ENCODE results near the gene SPINT4. TPM values are rescaled to one million over a fixed set of nuclear protein-coding genes. Genes with fewer than 3 reads are reported as not detected.

Gene SPINT4
- total and polyA plus RNA-seq, 2 experiments from 2014 or later: not detected

GRCh38 chr20:45771182-45771759, 49.1 kb downstream of the SPINT4 start:
- in situ Hi-C loops (cut with MboI): loop anchor here (10.0 to 25.0 kb wide), 3 partner anchors 209 to 466 kb away; partner anchors contain the start of genes MATN4, RBPJL and WFDC2
- Histone ChIP-seq H2AFZ (peak overlapping the region; percentile 95), H4K20me1 (ENCODE audit: insufficient read depth) (no peaks in the 10 kb centered on the region), H3K4me1 (ENCODE audit: insufficient read depth) (peaks cover 6% of the 10 kb centered on the region), H3K79me2 (ENCODE audit: insufficient read depth) (no peaks in the 10 kb centered on the region), H3K27me3 (replicated peaks; ENCODE audit: insufficient read depth) (no peaks in the 10 kb centered on the region), H3F3A (ENCODE audit: insufficient read depth) (no peaks in the 10 kb centered on the region), H3K9me3 (ENCODE audit: low read depth) (no peaks in the 10 kb centered on the region), H3K4me2 (ENCODE audit: unreplicated experiment) (peak overlapping the region; percentile 72), H3K9ac (peak overlapping the region; percentile 43; the same call in 1 of the 2 replicates), H3K4me3 (no peak overlapping the region), H3K9me2 (ENCODE audit: insufficient read depth) (no peaks in the 10 kb centered on the region), H3K27ac (no peak overlapping the region), H3K36me3 (ENCODE audit: low read depth) (no peaks in the 10 kb centered on the region)
- DNase-seq: peak; percentile 74
- TF ChIP-seq EZH2 (IDR thresholded peaks at IDR 0.05; ENCODE audit: insufficient read depth, poor library complexity, severe bottlenecking) (no peak), EZH2phosphoT487 (IDR thresholded peaks at IDR 0.05; ENCODE audit: insufficient read depth, low read depth) (no peak)
- WGBS, 2 experiments (ENCODE audit: low coverage in 1 of 2, low lambda C conversion rate in 2 of 2, missing lambda C conversion rate in 2 of 2): 17 to 23% methylated on average over 5 of the region's 5 CpGs

GRCh38 chr20:45772693-45773092, 50.5 kb downstream of the SPINT4 start:
- WGBS, 2 experiments (ENCODE audit: low coverage in 1 of 2, low lambda C conversion rate in 2 of 2, missing lambda C conversion rate in 2 of 2): 21 to 24% methylated on average over 3 of the region's 3 CpGs
- H3K36me3 ChIP-seq (ENCODE audit: low read depth): no peaks in the 10 kb centered on the region
- H3K27me3 ChIP-seq (replicated peaks; ENCODE audit: insufficient read depth): no peaks in the 10 kb centered on the region
- H4K20me1 ChIP-seq (ENCODE audit: insufficient read depth): no peaks in the 10 kb centered on the region
- no peak for DNase-seq
- H3K9me3 ChIP-seq (ENCODE audit: low read depth): no peaks in the 10 kb centered on the region
- peaks cover 6% of the 10 kb centered on the region for H3K4me1 ChIP-seq (ENCODE audit: insufficient read depth)
- H3K4me3 ChIP-seq: no peak overlapping the region
- no peaks in the 10 kb centered on the region for H3K9me2 ChIP-seq (ENCODE audit: insufficient read depth)
- H2AFZ ChIP-seq: peak overlapping the region; percentile 37; the same call in 1 of the 2 replicates
- no peak overlapping the region for H3K9ac ChIP-seq
- TF ChIP-seq EZH2phosphoT487 (IDR thresholded peaks at IDR 0.05; ENCODE audit: insufficient read depth, low read depth) (no peak), EZH2 (IDR thresholded peaks at IDR 0.05; ENCODE audit: insufficient read depth, poor library complexity, severe bottlenecking) (no peak)
- H3K27ac ChIP-seq: no peak overlapping the region
- in situ Hi-C loops (cut with MboI): loop anchor here (10.0 to 25.0 kb wide), 3 partner anchors 210 to 468 kb away; partner anchors contain the start of genes MATN4, RBPJL and WFDC2
- no peaks in the 10 kb centered on the region for H3K79me2 ChIP-seq (ENCODE audit: insufficient read depth)
- no peak overlapping the region for H3K4me2 ChIP-seq (ENCODE audit: unreplicated experiment)
- H3F3A ChIP-seq (ENCODE audit: insufficient read depth): no peaks in the 10 kb centered on the region

DNA sequence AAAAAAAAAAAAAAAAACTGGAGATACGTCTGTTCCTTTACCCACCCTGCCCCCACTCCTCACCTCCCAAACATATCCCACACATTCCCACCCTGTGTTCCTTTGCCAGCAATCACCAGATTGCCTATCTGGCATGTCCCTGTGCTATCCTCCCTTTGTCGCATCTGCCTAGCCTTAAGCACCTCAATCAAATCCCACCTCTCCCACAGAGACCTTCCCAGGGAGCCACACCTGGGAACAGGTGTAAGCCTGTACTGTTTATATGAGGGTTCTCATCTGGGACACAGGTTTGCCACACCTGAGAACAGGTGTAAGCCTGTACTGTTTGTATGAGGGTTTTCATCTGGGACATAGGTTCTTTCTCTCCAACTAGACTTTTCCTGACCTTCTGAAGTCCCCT, 52.8 kb downstream of the SPINT4 start:
- TF ChIP-seq EZH2 (IDR thresholded peaks at IDR 0.05; ENCODE audit: insufficient read depth, poor library complexity, severe bottlenecking) (no peak), EZH2phosphoT487 (IDR thresholded peaks at IDR 0.05; ENCODE audit: insufficient read depth, low read depth) (no peak)
- no peak for DNase-seq

DNA sequence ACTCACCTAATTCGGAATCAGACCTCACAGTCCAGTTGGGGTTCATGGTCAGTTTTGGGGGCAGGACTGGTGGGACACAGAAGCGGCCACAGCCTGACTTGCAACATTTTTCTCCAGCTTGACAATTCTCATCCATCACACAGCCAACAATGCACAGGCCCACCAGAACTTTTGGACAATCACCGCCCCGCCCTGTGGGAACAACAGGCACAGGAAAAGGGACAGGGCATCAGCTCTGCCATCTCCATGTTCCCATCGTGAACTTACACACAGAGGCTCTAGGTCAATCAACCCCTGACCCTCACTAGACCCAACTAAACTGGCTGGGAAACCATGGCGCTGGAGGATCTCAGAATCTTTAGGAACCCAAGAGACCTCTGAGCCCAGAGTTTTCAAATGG, 53.3 kb downstream of the SPINT4 start:
- TF ChIP-seq EZH2phosphoT487 (IDR thresholded peaks at IDR 0.05; ENCODE audit: insufficient read depth, low read depth) (no peak), EZH2 (IDR thresholded peaks at IDR 0.05; ENCODE audit: insufficient read depth, poor library complexity, severe bottlenecking) (no peak)
- Histone ChIP-seq H3K27me3 (replicated peaks; ENCODE audit: insufficient read depth) (no peaks in the 10 kb centered on the region), H3K27ac (no peak overlapping the region), H3K36me3 (ENCODE audit: low read depth) (no peaks in the 10 kb centered on the region), H3K4me3 (no peak overlapping the region), H3K4me2 (ENCODE audit: unreplicated experiment) (no peak overlapping the region), H2AFZ (no peak overlapping the region), H4K20me1 (ENCODE audit: insufficient read depth) (no peaks in the 10 kb centered on the region), H3K4me1 (ENCODE audit: insufficient read depth) (peaks cover 30% of the 10 kb centered on the region), H3K9me3 (ENCODE audit: low read depth) (no peaks in the 10 kb centered on the region), H3K9me2 (ENCODE audit: insufficient read depth) (no peaks in the 10 kb centered on the region), H3K79me2 (ENCODE audit: insufficient read depth) (no peaks in the 10 kb centered on the region), H3F3A (ENCODE audit: insufficient read depth) (peaks cover 22% of the 10 kb centered on the region), H3K9ac (no peak overlapping the region)
- WGBS, 2 experiments (ENCODE audit: low coverage in 1 of 2, low lambda C conversion rate in 2 of 2, missing lambda C conversion rate in 2 of 2): 91 to 93% methylated on average over 6 of the region's 6 CpGs
- in situ Hi-C loops (cut with MboI): loop anchor here (10.0 to 25.0 kb wide), 2 partner anchors 471 to 763 kb away; partner anchors contain the start of genes MATN4 and RBPJL
- no peak for DNase-seq

More for the DNA sequence above, 52.8 kb downstream of the SPINT4 start:
- 60 to 64% methylated on average over 2 of the region's 2 CpGs for WGBS, 2 experiments (ENCODE audit: low coverage in 1 of 2, low lambda C conversion rate in 2 of 2, missing lambda C conversion rate in 2 of 2)
- Histone ChIP-seq H4K20me1 (ENCODE audit: insufficient read depth) (no peaks in the 10 kb centered on the region), H3K4me2 (ENCODE audit: unreplicated experiment) (no peak overlapping the region), H3K79me2 (ENCODE audit: insufficient read depth) (no peaks in the 10 kb centered on the region), H3K9me2 (ENCODE audit: insufficient read depth) (no peaks in the 10 kb centered on the region), H3K27me3 (replicated peaks; ENCODE audit: insufficient read depth) (no peaks in the 10 kb centered on the region), H3F3A (ENCODE audit: insufficient read depth) (peaks cover 17% of the 10 kb centered on the region), H3K36me3 (ENCODE audit: low read depth) (no peaks in the 10 kb centered on the region), H3K9ac (no peak overlapping the region), H3K4me1 (ENCODE audit: insufficient read depth) (peaks cover 25% of the 10 kb centered on the region), H3K27ac (no peak overlapping the region), H2AFZ (no peak overlapping the region), H3K9me3 (ENCODE audit: low read depth) (no peaks in the 10 kb centered on the region), H3K4me3 (no peak overlapping the region)
- in situ Hi-C loops (cut with MboI): loop anchor here (10.0 to 25.0 kb wide), 4 partner anchors 213 to 763 kb away; partner anchors contain the start of genes MATN4, RBPJL and WFDC2

Small RNAs within 50 kb of the gene (microRNA-seq; reads per million reads assigned to microRNA genes)
- 7.2 reads per million, percentile 11 among the genes with 10 or more reads in this experiment for gene MIR3617 (ENCODE audit: borderline number of aligned reads)

Small RNAs within 50 kb of the gene (small RNA-seq; reads per million reads assigned to genes)
- gene MIR3617 (ENCODE audit: low read depth, low replicate concordance) (not detected), gene SPINT5P (ENCODE audit: low read depth, low replicate concordance) (not detected)

Other genes starting within 250 kb of the SPINT4 start
- gene SPINT3, start 206.7 kb upstream of the SPINT4 start, total RNA-seq (2014; rRNA removed; shearing (Covaris generic)): not detected in 2 replicates
- gene SPINT3, start 206.7 kb upstream of the SPINT4 start, polyA plus RNA-seq (2016; fragmentation: Nextera tagmentation; extraction: Ambion mirVana): not detected in 2 replicates
- gene WFDC6, start 182.9 kb upstream of the SPINT4 start, total RNA-seq (2014; rRNA removed; shearing (Covaris generic)): not detected in 2 replicates
- not detected in 2 replicates for gene WFDC6, start 182.9 kb upstream of the SPINT4 start, polyA plus RNA-seq (2016; fragmentation: Nextera tagmentation; extraction: Ambion mirVana)
- gene EPPIN, start 174.9 kb upstream of the SPINT4 start, total RNA-seq (2014; rRNA removed; shearing (Covaris generic)): not detected in 2 replicates
- gene EPPIN, start 174.9 kb upstream of the SPINT4 start, polyA plus RNA-seq (2016; fragmentation: Nextera tagmentation; extraction: Ambion mirVana): not detected in 2 replicates
- not detected in 2 replicates for gene WFDC8, start 143.1 kb upstream of the SPINT4 start, total RNA-seq (2014; rRNA removed; shearing (Covaris generic))
- gene WFDC8, start 143.1 kb upstream of the SPINT4 start, polyA plus RNA-seq (2016; fragmentation: Nextera tagmentation; extraction: Ambion mirVana): not detected in 2 replicates
- not detected in 2 replicates for gene WFDC10A, start 92.6 kb upstream of the SPINT4 start, total RNA-seq (2014; rRNA removed; shearing (Covaris generic))
- not detected in 2 replicates for gene WFDC10A, start 92.6 kb upstream of the SPINT4 start, polyA plus RNA-seq (2016; fragmentation: Nextera tagmentation; extraction: Ambion mirVana)
- gene WFDC9, start 91.1 kb upstream of the SPINT4 start, total RNA-seq (2014; rRNA removed; shearing (Covaris generic)): not detected in 2 replicates
- gene WFDC9, start 91.1 kb upstream of the SPINT4 start, polyA plus RNA-seq (2016; fragmentation: Nextera tagmentation; extraction: Ambion mirVana): not detected in 2 replicates
- not detected in 2 replicates for gene WFDC11, start 52.1 kb upstream of the SPINT4 start, total RNA-seq (2014; rRNA removed; shearing (Covaris generic))
- not detected in 2 replicates for gene WFDC11, start 52.1 kb upstream of the SPINT4 start, polyA plus RNA-seq (2016; fragmentation: Nextera tagmentation; extraction: Ambion mirVana)
- gene WFDC13, start 20.3 kb upstream of the SPINT4 start, total RNA-seq (2014; rRNA removed; shearing (Covaris generic)): not detected in 2 replicates
- gene WFDC13, start 20.3 kb upstream of the SPINT4 start, polyA plus RNA-seq (2016; fragmentation: Nextera tagmentation; extraction: Ambion mirVana): not detected in 2 replicates
- not detected in 2 replicates for gene WFDC10B, start 17.3 kb upstream of the SPINT4 start, total RNA-seq (2014; rRNA removed; shearing (Covaris generic))
- gene WFDC10B, start 17.3 kb upstream of the SPINT4 start, polyA plus RNA-seq (2016; fragmentation: Nextera tagmentation; extraction: Ambion mirVana): not detected in 2 replicates
- 0.76 TPM in 1 of 2 replicates, not detected in the other for gene WFDC3, start 69.5 kb downstream of the SPINT4 start, total RNA-seq (2014; rRNA removed; shearing (Covaris generic))
- gene WFDC3, start 69.5 kb downstream of the SPINT4 start, polyA plus RNA-seq (2016; fragmentation: Nextera tagmentation; extraction: Ambion mirVana): 2.4 and 3.6 TPM in 2 replicates
- 12.4 and 22.9 TPM in 2 replicates for gene DNTTIP1, start 69.6 kb downstream of the SPINT4 start, total RNA-seq (2014; rRNA removed; shearing (Covaris generic))
- gene DNTTIP1, start 69.6 kb downstream of the SPINT4 start, polyA plus RNA-seq (2016; fragmentation: Nextera tagmentation; extraction: Ambion mirVana): 57.2 and 57.6 TPM in 2 replicates
- gene UBE2C, start 90.3 kb downstream of the SPINT4 start, total RNA-seq (2014; rRNA removed; shearing (Covaris generic)): 33.8 and 38.8 TPM in 2 replicates
- gene UBE2C, start 90.3 kb downstream of the SPINT4 start, polyA plus RNA-seq (2016; fragmentation: Nextera tagmentation; extraction: Ambion mirVana): 69.2 and 78.4 TPM in 2 replicates
- not detected in 2 replicates for gene TNNC2, start 105.0 kb downstream of the SPINT4 start, total RNA-seq (2014; rRNA removed; shearing (Covaris generic))
- 0.83 and 1.1 TPM in 2 replicates for gene TNNC2, start 105.0 kb downstream of the SPINT4 start, polyA plus RNA-seq (2016; fragmentation: Nextera tagmentation; extraction: Ambion mirVana)
- gene SNX21, start 111.5 kb downstream of the SPINT4 start, total RNA-seq (2014; rRNA removed; shearing (Covaris generic)): 88.4 and 100 TPM in 2 replicates
- gene SNX21, start 111.5 kb downstream of the SPINT4 start, polyA plus RNA-seq (2016; fragmentation: Nextera tagmentation; extraction: Ambion mirVana): 50.9 and 54.7 TPM in 2 replicates
- gene ACOT8, start 135.0 kb downstream of the SPINT4 start, total RNA-seq (2014; rRNA removed; shearing (Covaris generic)): 37.2 and 55.2 TPM in 2 replicates
- 30.0 and 32.9 TPM in 2 replicates for gene ACOT8, start 135.0 kb downstream of the SPINT4 start, polyA plus RNA-seq (2016; fragmentation: Nextera tagmentation; extraction: Ambion mirVana)
- 4.3 and 5.3 TPM in 2 replicates for gene ZSWIM3, start 135.3 kb downstream of the SPINT4 start, total RNA-seq (2014; rRNA removed; shearing (Covaris generic))
- gene ZSWIM3, start 135.3 kb downstream of the SPINT4 start, polyA plus RNA-seq (2016; fragmentation: Nextera tagmentation; extraction: Ambion mirVana): 1.9 and 2.0 TPM in 2 replicates
- gene ZSWIM1, start 158.9 kb downstream of the SPINT4 start, total RNA-seq (2014; rRNA removed; shearing (Covaris generic)): 7.7 and 8.9 TPM in 2 replicates
- gene ZSWIM1, start 158.9 kb downstream of the SPINT4 start, polyA plus RNA-seq (2016; fragmentation: Nextera tagmentation; extraction: Ambion mirVana): 6.6 and 8.5 TPM in 2 replicates
- gene SPATA25, start 165.3 kb downstream of the SPINT4 start, total RNA-seq (2014; rRNA removed; shearing (Covaris generic)): not detected in 2 replicates
- 0.27 TPM in 1 of 2 replicates, not detected in the other for gene SPATA25, start 165.3 kb downstream of the SPINT4 start, polyA plus RNA-seq (2016; fragmentation: Nextera tagmentation; extraction: Ambion mirVana)
- 4.3 and 8.3 TPM in 2 replicates for gene NEURL2, start 168.9 kb downstream of the SPINT4 start, total RNA-seq (2014; rRNA removed; shearing (Covaris generic))
- 1.4 and 2.1 TPM in 2 replicates for gene NEURL2, start 168.9 kb downstream of the SPINT4 start, polyA plus RNA-seq (2016; fragmentation: Nextera tagmentation; extraction: Ambion mirVana)
- 154 and 176 TPM in 2 replicates for gene CTSA, start 169.0 kb downstream of the SPINT4 start, total RNA-seq (2014; rRNA removed; shearing (Covaris generic))
- 303 and 321 TPM in 2 replicates for gene CTSA, start 169.0 kb downstream of the SPINT4 start, polyA plus RNA-seq (2016; fragmentation: Nextera tagmentation; extraction: Ambion mirVana)
- 14.5 and 22.6 TPM in 2 replicates for gene PLTP, start 189.8 kb downstream of the SPINT4 start, total RNA-seq (2014; rRNA removed; shearing (Covaris generic))
- 24.4 and 25.7 TPM in 2 replicates for gene PLTP, start 189.8 kb downstream of the SPINT4 start, polyA plus RNA-seq (2016; fragmentation: Nextera tagmentation; extraction: Ambion mirVana)
- 4.2 and 5.3 TPM in 2 replicates for gene PCIF1, start 212.3 kb downstream of the SPINT4 start, total RNA-seq (2014; rRNA removed; shearing (Covaris generic))
- 23.8 and 24.3 TPM in 2 replicates for gene PCIF1, start 212.3 kb downstream of the SPINT4 start, polyA plus RNA-seq (2016; fragmentation: Nextera tagmentation; extraction: Ambion mirVana)
- gene ZNF335, start 249.9 kb downstream of the SPINT4 start, total RNA-seq (2014; rRNA removed; shearing (Covaris generic)): 10.8 and 12.6 TPM in 2 replicates
- gene ZNF335, start 249.9 kb downstream of the SPINT4 start, polyA plus RNA-seq (2016; fragmentation: Nextera tagmentation; extraction: Ambion mirVana): 6.0 and 6.9 TPM in 2 replicates

All from GM23248 (cell line).